G401 (cell line): Measurements from ENCODE around the gene CCNB3. TPM values are rescaled to one million over a fixed set of nuclear protein-coding genes. Genes with fewer than 3 reads are reported as not detected.

Source experiments
- DNase-seq: peaks from one replicate; pipeline ENCODE4 v3.0.0-alpha.2; 2015; ENCODE audit warnings: low spot score
- in situ Hi-C: cut with HindIII; loops from 2 replicates; pipeline ENCODE4 v1.10.0; 2016; ENCODE audit warnings: low sequenced_read_pairs, mixed read lengths
- total RNA-seq: library from RNA; depleted of rRNA; stranded (reverse); fragments of >200 nt; shearing (Covaris generic); gene quantifications from 2 replicates; pipeline ENCODE4 v1.2.3, GENCODE V29; 2014; rRNA removed

Gene CCNB3
- total RNA-seq, 1 experiment from 2014 or later = not detected

- in situ Hi-C loops = no loop called here
- no peak for DNase-seq
Measured at GRCh38 chrX:50333308-50333707, 128.7 kb downstream of the CCNB3 start.

GRCh38 chrX:50343917-50344316 lies 139.4 kb downstream of the CCNB3 start:
- no peak for DNase-seq
- in situ Hi-C loops = no loop called here

GRCh38 chrX:50372966-50373365 lies 168.4 kb downstream of the CCNB3 start:
- in situ Hi-C loops = no loop called here
- no peak for DNase-seq

GRCh38 chrX:50375481-50376267 lies 171.1 kb downstream of the CCNB3 start:
- no peak for DNase-seq
- in situ Hi-C loops = no loop called here

- no peak for DNase-seq
- in situ Hi-C loops = no loop called here
Measured at GRCh38 chrX:50381729-50382415, 177.3 kb downstream of the CCNB3 start.

GRCh38 chrX:50386520-50386919 lies 182.0 kb downstream of the CCNB3 start:
- no peak for DNase-seq
- in situ Hi-C loops = no loop called here

- DNase-seq = no peak
- in situ Hi-C loops = no loop called here
Measured at GRCh38 chrX:50393902-50394301, 189.3 kb downstream of the CCNB3 start.

Other genes starting within 250 kb of the CCNB3 start
- not detected in 2 replicates for gene AKAP4, start 3.8 kb upstream of the CCNB3 start, total RNA-seq